GM19043 (cell line): ENCODE results near the gene RWDD4.
A peak's percentile ranks its signal among the peaks of the same experiment; 100 is the strongest.

Source experiments
- ATAC-seq: cut with Tn5 transposase; IDR thresholded peaks from one replicate; pipeline ENCODE4 v1.9.1; 2021; ENCODE audit warnings: low read depth; ENCODE audit not compliant: unreplicated experiment

RWDD4 gene

GRCh38 chr4:183659029-183659871, at the start of gene RWDD4, which contains the start of gene TRAPPC11:
TSS of gene RWDD4 (minus strand) at chr4:183659185. CDS start at chr4:183658952, 233 bp downstream.
TSS of gene TRAPPC11 (plus strand) at chr4:183659293. CDS start at chr4:183663868, 4,575 bp downstream.
- ATAC-seq: peak; percentile 98

DNA sequence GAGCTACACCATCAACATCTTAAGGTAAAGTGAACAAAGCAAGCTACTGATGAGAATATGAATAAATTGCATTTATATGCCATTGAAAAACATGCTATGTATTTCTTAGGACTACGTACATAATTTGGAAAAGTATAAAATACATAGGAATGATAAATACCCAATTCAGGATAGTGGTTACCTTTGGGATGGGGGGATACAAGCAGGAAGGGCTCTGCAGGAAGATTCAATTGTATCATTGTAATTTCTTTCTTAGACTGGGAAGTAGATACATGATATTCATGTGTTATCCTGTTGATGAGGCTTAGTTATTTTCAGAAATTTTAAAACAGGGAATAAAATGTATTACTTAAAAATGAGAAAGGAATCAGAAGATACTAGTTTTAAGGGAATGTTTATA, 43.5 kb upstream of the RWDD4 start:
- ATAC-seq: no peak

DNA sequence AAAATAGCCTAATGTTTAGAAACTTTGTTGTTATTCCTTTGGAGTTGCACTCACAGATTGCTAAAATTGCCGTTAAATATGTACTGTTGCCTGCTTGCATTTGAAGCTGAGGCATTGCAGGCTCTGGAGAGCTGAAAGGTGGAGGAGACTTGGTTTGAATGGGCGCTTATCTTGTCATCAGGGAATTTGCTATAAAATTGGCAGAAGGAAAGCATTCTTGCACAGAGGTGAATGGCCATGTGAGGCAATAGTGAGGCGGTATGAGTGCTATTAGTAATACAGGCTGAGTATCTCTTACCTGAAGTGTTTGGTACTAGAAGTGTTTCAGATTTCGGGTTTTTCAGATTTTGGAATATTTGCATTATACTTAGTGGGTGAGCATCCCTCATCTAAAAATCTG, 41.4 kb upstream of the RWDD4 start:
- no peak for ATAC-seq

DNA sequence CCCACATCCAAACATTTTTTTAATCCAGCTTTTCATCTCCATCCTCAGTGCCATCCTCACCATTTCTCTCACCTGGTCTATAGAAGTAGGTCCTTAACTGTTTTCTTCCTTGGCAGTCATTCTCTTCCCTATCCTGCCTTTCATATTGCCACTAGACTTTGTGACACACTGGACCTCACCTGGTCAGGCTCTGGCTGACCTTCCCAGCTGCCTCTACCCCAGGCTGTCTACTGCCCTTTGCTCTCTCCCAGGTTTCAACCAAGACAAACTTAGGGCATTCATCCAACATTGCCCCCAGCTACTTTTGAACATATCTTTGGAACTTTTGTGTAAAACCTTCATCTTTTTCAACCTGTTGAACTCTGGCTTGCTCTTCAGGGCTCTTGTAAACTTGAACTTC, 39.9 kb upstream of the RWDD4 start:
- no peak for ATAC-seq

DNA sequence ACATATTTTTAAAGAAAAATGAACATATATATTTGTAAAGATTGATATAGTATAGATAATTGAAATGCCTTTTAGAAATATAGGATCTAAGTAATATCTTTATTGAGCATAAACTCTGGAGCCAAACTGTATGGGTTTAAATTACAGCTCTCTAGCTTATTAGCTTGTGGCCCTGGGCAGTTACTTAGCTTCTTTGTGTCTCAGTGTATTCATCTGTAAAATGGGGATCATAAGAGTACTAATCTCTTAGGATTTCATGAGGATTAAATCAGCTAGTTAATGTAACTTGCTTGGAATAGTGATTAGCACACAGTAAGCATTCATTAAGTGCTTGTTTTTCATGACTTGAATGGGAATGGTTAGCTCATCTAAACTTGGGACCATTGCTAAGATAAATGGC, 32.9 kb upstream of the RWDD4 start:
- ATAC-seq: no peak

GRCh38 chr4:183691006-183691405, 32.0 kb upstream of the RWDD4 start:
- ATAC-seq: no peak

- no peak for ATAC-seq
Measured at GRCh38 chr4:183688216-183688615, 29.2 kb upstream of the RWDD4 start.

DNA sequence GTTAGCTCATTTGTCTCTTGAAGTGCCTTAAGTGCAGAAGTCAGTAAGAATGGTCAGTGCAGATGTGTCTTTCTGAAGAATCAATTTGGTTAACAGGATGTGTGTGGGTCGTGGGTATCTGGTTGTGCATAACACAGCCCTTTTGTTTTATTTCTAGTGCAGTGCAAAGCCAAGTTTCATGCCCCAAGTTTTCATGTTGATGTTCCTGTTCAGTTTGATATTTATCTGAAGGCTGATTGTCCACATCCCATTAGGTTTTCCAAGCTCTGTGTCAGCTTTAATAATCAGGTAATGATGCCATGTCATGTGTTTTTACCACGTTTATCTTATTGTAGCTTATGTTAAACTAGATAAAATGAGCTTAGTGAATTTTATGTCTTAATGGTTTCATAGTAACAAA, 27.5 kb upstream of the RWDD4 start:
- ATAC-seq: no peak

GRCh38 chr4:183681119-183681518, 22.1 kb upstream of the RWDD4 start:
- no peak for ATAC-seq

DNA sequence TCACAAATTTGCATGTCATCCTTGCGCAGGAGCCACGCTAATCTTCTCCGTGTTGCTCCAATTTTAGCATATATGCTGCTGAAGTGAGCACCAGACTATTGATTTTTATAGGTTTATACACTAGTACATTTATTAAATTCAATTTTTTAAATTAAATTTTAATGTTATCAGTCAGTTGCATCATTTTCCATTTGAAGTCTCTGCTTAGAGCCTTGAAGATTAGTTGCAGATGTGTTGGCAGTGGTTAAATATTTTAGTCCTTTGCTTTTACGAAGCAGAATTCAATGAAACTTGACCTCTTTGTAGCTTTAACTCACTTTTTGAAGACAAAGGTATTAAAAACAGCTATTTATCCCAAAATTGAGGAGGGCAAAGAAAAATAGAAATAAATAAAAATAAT, 16.6 kb upstream of the RWDD4 start:
- no peak for ATAC-seq

DNA sequence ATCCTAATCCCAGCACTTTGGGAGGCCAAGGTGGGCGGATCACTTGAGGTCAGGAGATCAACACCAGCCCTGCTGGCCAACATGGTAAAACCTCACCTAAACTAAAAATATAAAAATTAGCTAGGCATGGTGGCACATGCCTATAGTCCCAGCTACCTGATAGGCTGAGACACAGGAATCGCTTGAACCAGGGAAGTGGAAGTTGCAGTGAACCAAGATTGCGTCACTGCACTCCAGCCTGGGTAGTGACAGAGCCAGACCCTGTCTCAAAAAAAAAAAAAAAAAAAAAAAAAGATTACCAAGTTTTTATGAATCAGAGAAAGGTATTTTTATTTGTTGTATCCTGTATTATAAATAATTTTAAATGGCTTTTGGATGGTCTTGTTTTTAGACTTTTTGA, 15.2 kb upstream of the RWDD4 start:
- ATAC-seq: no peak

DNA sequence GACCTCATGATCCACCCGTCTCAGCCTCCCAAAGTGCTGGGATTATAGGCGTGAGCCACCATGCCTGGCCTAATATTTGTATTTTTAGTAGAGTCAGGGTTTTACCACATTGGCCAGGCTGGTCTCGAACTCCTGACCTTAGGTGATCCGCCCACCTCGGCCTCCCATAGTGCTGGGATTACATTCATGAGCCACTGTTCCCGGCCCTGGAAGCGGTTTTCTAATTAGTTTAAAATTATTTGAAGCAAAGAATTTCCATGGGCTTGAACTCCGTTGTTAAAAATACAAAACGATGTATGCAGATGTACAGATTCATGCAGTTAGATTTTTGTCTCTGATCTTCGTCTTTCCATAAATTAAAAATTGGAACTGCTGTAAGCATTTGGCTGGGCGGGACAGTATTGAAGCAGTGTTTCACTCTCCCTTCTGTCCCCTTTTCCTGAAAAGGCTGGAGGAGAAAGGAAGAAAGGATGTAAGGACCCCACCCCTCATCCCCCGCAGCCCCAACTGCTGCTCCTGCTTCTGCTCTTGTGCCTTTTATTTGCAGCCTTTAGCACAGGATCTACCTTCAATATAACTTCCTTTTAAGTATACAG, 12.1 kb upstream of the RWDD4 start:
- ATAC-seq: no peak

DNA sequence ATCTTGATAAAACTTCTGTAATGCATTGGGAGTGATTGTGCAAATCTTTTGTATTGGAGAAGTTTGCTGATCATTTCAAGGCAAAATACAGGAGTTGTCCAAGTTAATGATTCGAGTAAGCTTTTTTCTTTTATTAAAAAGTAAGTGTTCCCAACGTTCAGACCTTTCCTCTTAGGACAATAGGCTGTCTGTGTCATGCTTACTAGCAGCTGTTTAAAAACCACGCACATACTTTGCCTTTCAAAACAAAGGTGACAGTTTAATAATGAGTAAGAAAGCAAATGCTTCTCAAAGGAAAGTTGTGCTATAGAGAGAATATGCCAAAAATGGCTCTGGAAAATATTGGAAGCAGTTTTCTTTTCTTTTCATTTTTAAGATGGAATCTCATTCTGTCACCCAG, 11.3 kb upstream of the RWDD4 start:
- ATAC-seq: no peak

DNA sequence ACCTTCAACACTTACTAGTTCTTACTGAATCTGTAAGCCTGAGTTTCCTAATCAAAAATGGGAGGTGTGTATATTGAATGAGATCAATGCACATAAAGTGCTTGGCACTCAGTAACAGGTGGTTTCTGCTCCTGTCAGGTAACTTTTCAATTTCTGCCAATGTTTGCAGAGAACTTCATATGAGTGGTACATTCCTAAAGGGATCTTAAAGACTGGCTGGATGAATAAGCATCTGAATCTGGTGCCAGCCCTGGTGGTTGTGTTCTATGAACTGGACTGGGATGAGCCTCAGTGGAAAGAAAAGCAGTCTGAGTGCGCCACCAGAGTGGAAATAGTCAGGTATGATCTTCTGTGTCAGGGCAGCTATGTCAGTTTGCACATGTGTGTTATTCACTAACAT, 7.1 kb upstream of the RWDD4 start:
- no peak for ATAC-seq

GRCh38 chr4:183659872-183660242, 872 bp upstream of the RWDD4 start:
- ATAC-seq: no peak

- ATAC-seq: peak; percentile 17
Measured at GRCh38 chr4:183658362-183659028, 490 bp downstream of the RWDD4 start.

DNA sequence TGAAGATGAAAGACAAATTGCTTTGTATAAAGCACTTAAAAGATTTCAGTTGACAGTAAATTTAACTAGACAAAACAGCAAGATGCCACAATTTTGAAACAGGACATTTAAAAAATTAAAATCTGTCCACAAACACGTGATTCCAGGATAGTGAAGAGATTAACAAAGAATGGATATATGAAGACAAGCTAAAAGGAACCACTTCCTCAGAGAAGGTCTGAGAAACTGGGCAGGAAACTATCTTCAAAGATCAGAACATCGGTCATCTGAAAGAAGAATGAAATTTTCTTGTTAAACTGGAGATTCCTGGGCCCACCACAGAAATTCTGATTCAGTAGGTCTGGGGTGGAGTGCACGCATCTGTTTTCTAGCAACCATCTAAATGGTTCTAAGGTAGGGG, 1.4 kb downstream of the RWDD4 start:
- no peak for ATAC-seq

GRCh38 chr4:183645326-183645725, 13.7 kb downstream of the RWDD4 start:
- ATAC-seq: no peak

DNA sequence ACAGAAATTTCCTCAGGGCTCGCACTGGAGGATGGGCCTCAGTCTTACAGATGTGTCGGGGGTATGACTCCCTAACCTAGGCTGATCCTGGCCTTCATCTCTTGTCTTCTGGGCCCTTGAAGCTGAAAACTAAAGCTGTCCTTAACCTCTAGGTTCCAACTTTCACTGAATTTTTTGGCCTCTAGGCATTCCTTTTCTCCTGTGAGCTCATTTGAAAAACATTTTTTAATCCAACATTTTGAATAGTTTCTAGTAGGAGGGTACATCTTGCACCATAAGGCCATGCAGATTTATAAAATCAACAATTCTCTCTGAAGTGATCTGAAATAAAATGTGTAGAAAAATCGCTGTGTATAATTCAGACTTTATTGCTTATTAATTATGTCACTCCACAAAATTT, 19.7 kb downstream of the RWDD4 start:
- ATAC-seq: no peak

- no peak for ATAC-seq
Measured at GRCh38 chr4:183638436-183638835, 20.5 kb downstream of the RWDD4 start.

DNA sequence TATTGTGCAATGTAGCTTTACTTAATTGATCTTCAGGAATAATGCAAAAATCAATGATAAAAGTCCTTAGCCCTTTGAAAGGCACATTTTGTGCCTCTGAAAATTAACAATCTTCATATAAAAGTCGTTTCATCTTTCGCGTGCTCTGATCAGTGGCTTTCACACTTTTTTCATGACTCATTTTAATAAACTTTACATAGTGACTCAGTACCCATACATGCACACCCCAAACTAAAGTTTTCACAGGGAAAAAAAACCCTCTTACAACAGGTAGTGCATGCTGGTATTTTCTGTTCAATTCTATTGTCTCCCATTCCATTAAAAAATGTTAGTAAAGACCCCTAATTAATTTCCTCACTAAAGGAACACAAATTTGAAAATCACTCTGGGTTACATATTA, 21.5 kb downstream of the RWDD4 start:
- no peak for ATAC-seq

DNA sequence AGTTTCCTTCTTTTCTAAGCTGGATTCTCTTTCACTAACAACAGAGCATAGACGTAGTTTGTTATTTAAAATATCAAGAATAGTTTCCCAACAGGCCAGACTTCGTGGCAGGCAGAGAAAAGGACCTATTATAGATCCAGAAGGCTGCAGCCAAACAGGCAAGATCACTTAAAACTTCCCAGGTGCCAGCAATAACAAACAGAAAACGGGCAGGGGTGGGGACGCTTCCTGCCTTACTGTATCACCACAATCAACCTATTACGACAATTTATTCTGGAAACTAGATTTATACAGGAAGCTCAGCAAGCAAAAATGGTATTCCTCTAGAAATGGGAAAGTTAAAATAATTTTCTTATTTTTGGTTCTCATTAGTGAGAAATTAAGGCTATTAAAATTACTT, 22.1 kb downstream of the RWDD4 start:
- ATAC-seq: no peak
